Activated gamma-delta T cell treated with Interleukin-2 at 50 U/mL for 16 hours (primary cell): Measurements from ENCODE around the gene WDR90.
A peak's percentile ranks its signal among the peaks of the same experiment; 100 is the strongest.

Experiments used
- DNase-seq: peaks from one replicate; pipeline ENCODE4 v3.0.0-alpha.2; 2020

Gene WDR90

DNA sequence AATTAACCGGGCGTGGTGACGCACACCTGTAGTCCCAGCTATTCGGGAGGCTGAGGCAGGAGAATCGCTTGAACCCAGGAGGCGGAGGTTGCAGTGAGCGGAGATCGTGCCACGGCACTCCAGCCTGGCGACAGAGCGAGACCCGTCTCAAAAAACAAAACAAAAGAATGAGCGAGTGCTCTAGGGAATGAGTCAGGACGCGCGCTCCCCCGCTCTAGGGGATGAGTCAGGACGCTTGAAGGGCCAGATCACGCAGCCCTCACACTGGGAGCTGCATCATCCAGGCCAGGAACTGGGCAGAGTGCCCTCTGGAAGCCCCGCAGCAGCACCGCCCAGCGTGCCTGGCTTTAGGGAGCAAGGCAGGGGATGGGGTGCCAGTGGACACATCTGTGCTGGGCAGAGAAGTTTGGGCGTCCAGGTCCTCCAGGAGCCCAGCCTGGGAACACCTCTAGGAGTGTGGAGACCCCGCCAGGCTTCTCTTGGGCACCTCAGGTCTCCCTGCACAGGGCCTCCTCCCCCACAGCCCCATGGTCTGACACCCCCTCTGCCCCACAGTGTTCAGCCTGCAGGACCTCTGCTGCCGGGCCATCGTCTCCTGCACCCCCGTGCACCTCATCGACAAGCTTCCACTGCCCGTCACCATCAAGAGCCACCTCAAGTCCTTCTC, 22.2 kb upstream of the WDR90 start:
- DNase-seq, result no peak

DNA sequence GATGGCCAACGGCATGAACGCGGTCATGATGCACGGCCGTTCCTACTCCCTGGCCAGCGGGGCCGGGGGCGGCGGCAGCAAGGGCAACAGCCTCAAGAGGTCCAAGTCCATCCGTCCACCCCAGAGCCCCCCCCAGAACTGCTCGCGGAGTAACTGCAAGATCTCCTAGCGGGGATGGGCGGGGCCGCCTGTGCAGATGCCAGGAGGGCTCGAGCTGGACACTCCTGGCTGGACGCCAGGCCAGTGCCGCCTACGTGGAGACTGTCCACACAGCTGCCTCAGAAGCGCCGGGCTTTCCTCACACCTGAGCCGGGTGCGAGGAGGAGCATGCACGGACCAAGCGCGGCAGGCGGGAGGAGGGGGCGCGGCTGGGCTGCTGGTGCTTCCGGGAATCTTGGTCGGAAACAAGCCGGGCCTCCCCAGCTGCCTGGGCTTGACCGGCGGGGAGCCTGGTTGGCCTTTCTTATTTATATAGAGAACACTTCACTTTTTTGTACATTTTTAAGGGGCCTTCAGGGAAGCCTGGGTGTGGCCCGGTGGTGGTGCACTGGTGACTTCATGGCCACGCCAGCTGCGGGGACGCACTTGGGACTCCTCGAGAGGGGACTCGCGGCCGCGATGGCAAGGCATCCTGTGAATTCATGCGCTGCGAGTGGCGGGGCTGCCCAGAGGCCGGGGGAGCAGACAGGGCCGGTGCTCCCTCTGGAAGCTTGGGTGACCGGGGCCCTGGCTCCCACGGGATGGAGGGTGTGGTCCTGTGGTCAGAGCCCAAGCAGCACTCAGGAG, 21.5 kb upstream of the WDR90 start:
- DNase-seq, result no peak

GRCh38 chr16:628321-629061, 20.7 kb upstream of the WDR90 start:
- no peak for DNase-seq

DNA sequence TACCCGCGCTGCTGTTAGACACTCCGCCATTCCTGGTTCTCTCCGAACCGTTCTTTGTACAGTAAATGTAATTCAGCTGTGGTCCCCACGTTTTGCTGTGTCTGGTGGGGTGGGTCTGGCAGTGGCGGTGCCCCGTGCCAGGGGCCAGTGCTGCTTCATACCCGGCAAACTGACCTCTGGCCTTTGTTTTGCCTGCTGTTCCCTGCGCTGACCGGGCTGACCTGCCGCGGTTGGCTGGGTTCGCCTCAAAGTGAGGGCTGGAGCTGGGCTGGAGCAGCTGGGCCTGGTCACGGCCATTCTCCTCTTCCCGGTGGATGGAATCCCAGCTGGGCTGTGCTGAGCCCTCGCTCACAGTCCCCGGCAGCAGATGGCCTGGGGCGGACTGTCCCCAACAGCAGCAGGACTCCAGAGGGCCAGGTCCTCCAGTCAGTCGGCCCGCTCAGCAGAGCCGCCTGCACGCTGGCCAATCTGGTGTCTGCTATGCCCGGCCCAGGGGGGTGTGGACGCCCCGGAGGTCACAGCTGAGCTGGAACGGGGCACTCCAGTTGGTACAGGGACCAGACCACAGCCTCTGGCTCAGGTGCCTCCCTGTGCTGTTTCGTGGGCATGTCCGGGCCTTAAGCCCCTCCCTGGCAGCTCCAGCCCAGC, 19.9 kb upstream of the WDR90 start:
- no peak for DNase-seq

DNA sequence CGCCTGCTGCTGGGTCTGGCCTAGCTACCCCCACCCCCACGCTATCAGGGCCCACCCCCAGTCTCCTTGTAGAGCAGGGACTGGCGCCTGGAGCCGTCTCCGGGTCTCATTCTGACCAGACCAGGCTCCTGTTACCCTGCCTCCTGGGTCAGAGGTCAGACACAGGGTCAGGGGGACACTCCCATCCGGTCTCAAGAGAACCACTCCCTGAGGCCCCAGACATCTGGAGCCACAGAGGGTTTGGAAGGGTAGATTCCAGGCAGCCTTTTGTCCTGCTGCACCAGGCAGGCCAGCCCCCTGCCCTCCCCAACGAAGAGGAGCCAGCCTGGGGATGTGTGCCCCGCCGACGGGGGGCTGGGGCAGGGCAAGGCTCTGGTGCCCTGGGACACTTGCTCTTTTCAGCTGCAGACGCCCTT, 19.3 kb upstream of the WDR90 start:
- DNase-seq, result no peak

GRCh38 chr16:630249-630814, 18.8 kb upstream of the WDR90 start:
- no peak for DNase-seq

- DNase-seq, result no peak
These were observed 18.3 kb upstream of the WDR90 start, which contains the start of gene WFIKKN1 for GRCh38 chr16:630815-631405. WFIKKN1 (plus strand) TSS chr16:630985; CDS start chr16:631254, 269 bp downstream.

- DNase-seq, result no peak
These were observed 17.3 kb upstream of the WDR90 start for GRCh38 chr16:631808-632358.

- DNase-seq, result no peak
These were observed 16.5 kb upstream of the WDR90 start for GRCh38 chr16:632486-633335.

DNA sequence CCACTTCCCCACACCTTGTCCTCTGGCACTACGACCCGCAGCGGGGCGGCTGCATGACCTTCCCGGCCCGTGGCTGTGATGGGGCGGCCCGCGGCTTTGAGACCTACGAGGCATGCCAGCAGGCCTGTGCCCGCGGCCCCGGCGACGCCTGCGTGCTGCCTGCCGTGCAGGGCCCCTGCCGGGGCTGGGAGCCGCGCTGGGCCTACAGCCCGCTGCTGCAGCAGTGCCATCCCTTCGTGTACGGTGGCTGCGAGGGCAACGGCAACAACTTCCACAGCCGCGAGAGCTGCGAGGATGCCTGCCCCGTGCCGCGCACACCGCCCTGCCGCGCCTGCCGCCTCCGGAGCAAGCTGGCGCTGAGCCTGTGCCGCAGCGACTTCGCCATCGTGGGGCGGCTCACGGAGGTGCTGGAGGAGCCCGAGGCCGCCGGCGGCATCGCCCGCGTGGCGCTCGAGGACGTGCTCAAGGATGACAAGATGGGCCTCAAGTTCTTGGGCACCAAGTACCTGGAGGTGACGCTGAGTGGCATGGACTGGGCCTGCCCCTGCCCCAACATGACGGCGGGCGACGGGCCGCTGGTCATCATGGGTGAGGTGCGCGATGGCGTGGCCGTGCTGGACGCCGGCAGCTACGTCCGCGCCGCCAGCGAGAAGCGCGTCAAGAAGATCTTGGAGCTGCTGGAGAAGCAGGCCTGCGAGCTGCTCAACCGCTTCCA, 15.7 kb upstream of the WDR90 start:
- DNase-seq, result no peak

DNA sequence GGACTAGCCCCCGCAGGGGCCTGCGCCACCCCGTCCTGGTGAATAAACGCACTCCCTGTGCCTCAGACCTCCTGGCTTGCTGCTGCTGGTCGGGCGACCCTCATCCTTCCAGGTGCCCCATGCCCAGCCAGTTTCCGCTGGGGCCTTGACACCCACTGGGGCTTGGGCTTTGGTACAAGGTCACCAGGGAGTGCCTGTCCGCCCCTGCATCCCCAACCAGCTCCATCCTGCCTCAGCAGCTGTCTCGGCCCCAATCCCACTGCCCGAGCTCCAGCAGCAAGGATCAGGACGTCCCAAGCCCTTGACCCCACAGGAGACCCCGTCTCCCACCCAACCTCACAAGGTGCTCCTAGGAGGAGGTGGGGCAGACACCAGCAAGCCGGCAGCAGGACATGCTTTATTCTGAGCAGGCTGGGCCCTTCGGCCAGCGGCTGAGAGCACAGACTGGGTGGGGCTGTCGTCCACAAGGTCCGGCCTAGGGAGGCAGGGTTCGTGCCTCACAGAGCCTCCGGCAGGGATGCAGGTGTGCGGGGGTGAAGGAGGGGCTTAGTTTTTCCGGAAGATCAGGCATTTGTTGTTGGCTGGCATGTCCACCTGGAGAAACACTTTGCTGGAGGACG, 15.0 kb upstream of the WDR90 start:
- DNase-seq, result no peak

- DNase-seq, result no peak
These were observed 14.2 kb upstream of the WDR90 start for GRCh38 chr16:634996-635395.

GRCh38 chr16:635573-636205, 13.5 kb upstream of the WDR90 start:
- no peak for DNase-seq

GRCh38 chr16:636206-637080, 12.7 kb upstream of the WDR90 start, which contains the start of gene METTL26:
METTL26 (minus strand) TSS chr16:636305; CDS start chr16:636290, 15 bp downstream.
- peak; percentile 89 for DNase-seq

DNA sequence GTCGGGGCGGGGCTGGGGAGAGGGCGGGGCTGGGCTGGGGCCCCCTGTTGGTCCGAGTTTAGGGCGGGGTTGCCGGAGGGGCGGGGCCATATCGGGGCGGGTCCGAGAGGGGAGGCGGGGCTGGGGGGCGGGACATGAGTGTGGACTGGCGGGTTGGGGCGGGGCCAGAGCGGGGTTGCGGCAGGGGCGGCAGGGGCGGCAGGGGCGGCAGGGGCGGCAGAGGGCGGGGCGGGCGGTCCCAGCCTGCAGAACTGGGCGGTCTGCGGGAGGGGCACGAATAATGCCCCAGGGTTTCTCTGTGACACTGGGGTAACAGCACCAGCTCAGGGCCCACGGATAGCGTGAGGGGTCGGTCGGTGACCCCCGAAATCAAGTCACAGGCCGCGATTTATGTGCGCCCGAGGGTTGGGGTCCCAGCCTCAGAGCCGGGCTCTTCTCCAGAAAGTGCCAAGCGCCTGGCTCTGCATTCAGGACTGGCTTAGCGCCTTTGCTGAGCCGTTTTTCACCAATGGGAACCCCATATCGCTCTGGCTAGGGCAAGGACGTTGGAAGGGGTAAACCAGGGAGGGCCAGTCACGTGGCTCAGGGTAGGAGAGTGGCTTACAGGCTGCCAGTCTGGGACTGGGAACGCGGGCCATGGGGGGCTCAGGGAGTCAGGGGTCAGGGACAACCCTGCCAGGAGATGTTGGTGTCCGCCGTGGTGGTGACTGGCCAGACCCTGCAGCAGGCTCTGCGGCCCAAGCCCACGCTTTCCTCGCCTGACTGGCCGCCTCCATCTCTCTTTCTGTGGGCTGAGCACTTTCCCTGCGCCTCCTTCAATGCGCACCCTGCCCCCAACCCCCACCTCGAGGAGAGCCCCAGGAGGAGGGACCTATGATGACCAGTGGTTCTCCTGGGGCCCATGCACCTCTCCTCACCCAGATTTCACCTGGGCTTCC, 11.8 kb upstream of the WDR90 start:
- peak; percentile 82 for DNase-seq

GRCh38 chr16:638034-638543, 11.1 kb upstream of the WDR90 start:
- DNase-seq, result no peak

DNA sequence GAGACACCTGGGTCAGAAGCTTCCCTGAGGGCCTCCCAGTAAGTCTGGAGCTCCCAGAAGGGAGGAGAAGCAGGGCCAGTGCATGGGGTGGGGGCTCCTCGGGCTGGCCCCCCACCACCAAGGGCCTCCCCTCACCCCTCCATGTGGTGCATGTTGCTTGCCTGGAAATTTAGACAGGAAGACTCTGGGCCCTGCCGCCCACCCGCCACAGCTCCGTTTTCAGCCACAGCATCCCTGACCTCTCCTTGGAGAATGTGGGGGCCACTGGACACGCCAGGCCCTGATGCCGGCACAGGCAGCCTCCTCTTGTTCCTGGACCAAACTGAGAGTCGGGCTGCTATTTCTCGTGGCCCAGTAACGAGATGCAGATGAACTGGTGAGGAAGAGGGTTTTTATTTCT, 10.3 kb upstream of the WDR90 start:
- no peak for DNase-seq
